Measurements from ENCODE around the gene AGPAT4. TPM values are rescaled to one million over a fixed set of nuclear protein-coding genes. Genes with fewer than 3 reads are reported as not detected.

Gene AGPAT4
- polyA plus RNA-seq, 1 donor (not counting 4 experiments of a cell fraction or from before 2014, with no cell fraction given): 8.4 TPM

DNA sequence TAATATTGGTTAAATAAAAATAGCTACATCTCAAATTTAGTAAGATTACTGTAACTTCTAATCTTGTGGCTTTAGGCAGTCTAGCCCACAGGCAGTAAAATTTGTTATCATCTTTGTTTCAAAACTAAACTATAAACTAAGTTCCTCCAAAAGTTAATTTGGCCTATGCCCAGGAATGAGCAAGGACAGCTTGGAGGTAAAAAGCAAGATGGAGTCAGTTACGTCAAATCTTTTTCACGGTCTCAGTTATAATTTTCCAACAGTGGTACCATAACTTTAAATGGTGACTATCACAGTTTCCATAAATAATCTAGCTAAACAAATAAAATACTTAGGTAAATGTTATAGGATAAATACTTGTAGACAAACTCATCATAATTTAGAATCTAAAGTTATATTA is 63.0 kb downstream of the AGPAT4 start:
- DNase-seq (ENCODE audit: low read depth, low spot score) (no peak), FAIRE-seq (no peak)
- no peaks in the 10 kb centered on the region for H3K36me3 ChIP-seq (ENCODE audit: control insufficient read depth in 2 of 2, extremely low read depth in 1 of 2, insufficient read depth in 2 of 2, low read length in 2 of 2)
- no peaks in the 10 kb centered on the region for H3K4me1 ChIP-seq (ENCODE audit: control insufficient read depth, extremely low read depth, insufficient read depth, low read length)
- H3K9ac ChIP-seq (ENCODE audit: control insufficient read depth, extremely low read depth, insufficient read depth, low read length): no peak overlapping the region
- no peaks in the 10 kb centered on the region for H4K20me1 ChIP-seq (ENCODE audit: control insufficient read depth, extremely low read depth, insufficient read depth, low read length)
- dilution Hi-C loops (cut with MboI; ENCODE audit: extremely low pct_ligation_motif_present, low sequenced_read_pairs): no loop called here
- no peak overlapping the region for H3K27ac ChIP-seq (ENCODE audit: control insufficient read depth, insufficient read depth, low read length)
- H3K4me2 ChIP-seq (ENCODE audit: control insufficient read depth, extremely low read depth, insufficient read depth, low read depth, low read length): no peak overlapping the region
- H3K9me1 ChIP-seq (ENCODE audit: control insufficient read depth, extremely low read depth, insufficient read depth, low read length): no peaks in the 10 kb centered on the region
- no peaks in the 10 kb centered on the region for H3K79me2 ChIP-seq (ENCODE audit: control insufficient read depth, insufficient read depth, low read length)
- no peak overlapping the region for H3K4me3 ChIP-seq (ENCODE audit: control insufficient read depth in 2 of 3, extremely low read depth in 1 of 3, insufficient read depth in 2 of 3, low read depth in 1 of 3, low read length in 3 of 3)
- H3K27me3 ChIP-seq (ENCODE audit: control insufficient read depth, extremely low read depth, insufficient read depth, low read length): no peaks in the 10 kb centered on the region
- TF ChIP-seq, protein P1, sequence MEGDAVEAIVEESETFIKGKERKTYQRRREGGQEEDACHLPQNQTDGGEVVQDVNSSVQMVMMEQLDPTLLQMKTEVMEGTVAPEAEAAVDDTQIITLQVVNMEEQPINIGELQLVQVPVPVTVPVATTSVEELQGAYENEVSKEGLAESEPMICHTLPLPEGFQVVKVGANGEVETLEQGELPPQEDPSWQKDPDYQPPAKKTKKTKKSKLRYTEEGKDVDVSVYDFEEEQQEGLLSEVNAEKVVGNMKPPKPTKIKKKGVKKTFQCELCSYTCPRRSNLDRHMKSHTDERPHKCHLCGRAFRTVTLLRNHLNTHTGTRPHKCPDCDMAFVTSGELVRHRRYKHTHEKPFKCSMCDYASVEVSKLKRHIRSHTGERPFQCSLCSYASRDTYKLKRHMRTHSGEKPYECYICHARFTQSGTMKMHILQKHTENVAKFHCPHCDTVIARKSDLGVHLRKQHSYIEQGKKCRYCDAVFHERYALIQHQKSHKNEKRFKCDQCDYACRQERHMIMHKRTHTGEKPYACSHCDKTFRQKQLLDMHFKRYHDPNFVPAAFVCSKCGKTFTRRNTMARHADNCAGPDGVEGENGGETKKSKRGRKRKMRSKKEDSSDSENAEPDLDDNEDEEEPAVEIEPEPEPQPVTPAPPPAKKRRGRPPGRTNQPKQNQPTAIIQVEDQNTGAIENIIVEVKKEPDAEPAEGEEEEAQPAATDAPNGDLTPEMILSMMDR (optimal IDR thresholded peaks at IDR 0.05 in 1 of 3, IDR thresholded peaks at IDR 0.05 in 1 of 3, conservative IDR thresholded peaks at IDR 0.05 in 1 of 3; ENCODE audit: extremely low read depth in 1 of 3, insufficient read depth in 2 of 3, low read length in 3 of 3): no peak
- no peak for TF ChIP-seq EZH2 (IDR thresholded peaks at IDR 0.05; ENCODE audit: low read length)
- no peak overlapping the region for H2AFZ ChIP-seq (ENCODE audit: control insufficient read depth, low read length)
- no peaks in the 10 kb centered on the region for H3K9me3 ChIP-seq (ENCODE audit: control insufficient read depth, low read depth, low read length)

DNA sequence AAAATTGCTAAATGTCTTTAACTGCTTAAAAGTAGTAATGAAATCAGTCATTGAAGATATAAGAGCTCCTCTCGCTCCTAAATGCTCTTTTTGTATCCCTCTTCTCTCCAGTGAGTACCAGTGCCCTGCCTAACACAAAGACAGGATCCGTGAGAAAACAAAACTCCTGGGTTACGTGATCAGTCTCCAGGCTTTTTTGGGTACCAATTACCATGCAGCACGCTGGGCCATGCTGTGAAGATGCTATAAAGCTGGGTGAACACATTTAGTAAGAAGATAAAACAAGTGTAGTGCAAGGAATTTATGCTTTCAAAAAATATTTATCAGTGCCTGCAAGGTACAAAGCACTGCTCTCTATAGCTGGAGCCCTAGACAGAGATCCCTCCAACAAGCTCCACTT is 66.7 kb downstream of the AGPAT4 start:
- Histone ChIP-seq H3K4me2 (ENCODE audit: control insufficient read depth, extremely low read depth, insufficient read depth, low read depth, low read length) (no peak overlapping the region), H3K4me3 (ENCODE audit: control insufficient read depth in 2 of 3, extremely low read depth in 1 of 3, insufficient read depth in 2 of 3, low read depth in 1 of 3, low read length in 3 of 3) (no peak overlapping the region), H3K79me2 (ENCODE audit: control insufficient read depth, insufficient read depth, low read length) (peaks cover 2% of the 10 kb centered on the region), H3K27me3 (ENCODE audit: control insufficient read depth, extremely low read depth, insufficient read depth, low read length) (no peaks in the 10 kb centered on the region), H3K36me3 (ENCODE audit: control insufficient read depth in 2 of 2, extremely low read depth in 1 of 2, insufficient read depth in 2 of 2, low read length in 2 of 2) (no peaks in the 10 kb centered on the region), H3K9me3 (ENCODE audit: control insufficient read depth, low read depth, low read length) (no peaks in the 10 kb centered on the region), H3K27ac (ENCODE audit: control insufficient read depth, insufficient read depth, low read length) (no peak overlapping the region), H4K20me1 (ENCODE audit: control insufficient read depth, extremely low read depth, insufficient read depth, low read length) (no peaks in the 10 kb centered on the region), H2AFZ (ENCODE audit: control insufficient read depth, low read length) (no peak overlapping the region), H3K9me1 (ENCODE audit: control insufficient read depth, extremely low read depth, insufficient read depth, low read length) (no peaks in the 10 kb centered on the region), H3K9ac (ENCODE audit: control insufficient read depth, extremely low read depth, insufficient read depth, low read length) (no peak overlapping the region), H3K4me1 (ENCODE audit: control insufficient read depth, extremely low read depth, insufficient read depth, low read length) (no peaks in the 10 kb centered on the region)
- DNase-seq (ENCODE audit: low read depth, low spot score) (no peak), FAIRE-seq (no peak)
- dilution Hi-C loops (cut with MboI; ENCODE audit: extremely low pct_ligation_motif_present, low sequenced_read_pairs): no loop called here
- TF ChIP-seq, protein P1 (optimal IDR thresholded peaks at IDR 0.05 in 1 of 3, IDR thresholded peaks at IDR 0.05 in 1 of 3, conservative IDR thresholded peaks at IDR 0.05 in 1 of 3; ENCODE audit: extremely low read depth in 1 of 3, insufficient read depth in 2 of 3, low read length in 3 of 3): no peak
- TF ChIP-seq EZH2 (IDR thresholded peaks at IDR 0.05; ENCODE audit: low read length): no peak
